PFSK-1 (cell line): Measurements from ENCODE around the gene PXK.

Experiments used
- FOXP2 ChIP-seq: optimal IDR thresholded peaks from 2 replicates; pipeline ENCODE3; 2011; ENCODE audit warnings: borderline replicate concordance, control low read depth, inconsistent platforms; ENCODE audit not compliant: insufficient read depth; ENCODE audit errors: extremely low read length, extremely low read depth
- POLR2AphosphoS5 ChIP-seq: IDR thresholded peaks from 2 replicates; pipeline ENCODE4 v1.6.1; 2012; ENCODE audit warnings: low read depth, mild to moderate bottlenecking, control low read depth, low read length, moderate library complexity
- REST ChIP-seq, 2 experiments: IDR thresholded peaks; 2 replicates each; pipeline versions ENCODE4 v1.6.1 to v1.8.0; 2011 to 2012; ENCODE audit warnings: low read depth in 2 of 2, low read length in 2 of 2, control low read depth in 1 of 2, inconsistent platforms in 1 of 2, mild to moderate bottlenecking in 1 of 2, moderate library complexity in 1 of 2; ENCODE audit not compliant: insufficient read depth in 1 of 2
- SIN3A ChIP-seq: IDR thresholded peaks from 2 replicates; pipeline ENCODE4 v1.6.1; 2012; ENCODE audit warnings: mild to moderate bottlenecking, low read length, moderate library complexity, borderline replicate concordance; ENCODE audit not compliant: insufficient read depth
- TAF1 ChIP-seq: IDR thresholded peaks from 2 replicates; pipeline ENCODE4 v1.6.1; 2012; ENCODE audit warnings: low read length, control low read depth, borderline replicate concordance; ENCODE audit not compliant: insufficient read depth

Gene PXK

GRCh38 chr3:58345457-58345856 is 12.8 kb downstream of the PXK start:
- TF ChIP-seq FOXP2, result no peak
- TF ChIP-seq REST (IDR thresholded peaks at IDR 0.05; ENCODE audit: insufficient read depth in 1 of 2, low read depth in 2 of 2, low read length in 2 of 2), result no peak
- TF ChIP-seq TAF1, result no peak
- no peak for TF ChIP-seq SIN3A
- TF ChIP-seq POLR2AphosphoS5, result no peak

- TF ChIP-seq FOXP2, result no peak
- TF ChIP-seq TAF1, result no peak
- no peak for TF ChIP-seq POLR2AphosphoS5
- TF ChIP-seq REST (IDR thresholded peaks at IDR 0.05; ENCODE audit: insufficient read depth in 1 of 2, low read depth in 2 of 2, low read length in 2 of 2), result no peak
- TF ChIP-seq SIN3A, result no peak
Observed at GRCh38 chr3:58346368-58346767, 13.7 kb downstream of the PXK start.

- TF ChIP-seq SIN3A, result no peak
- no peak for TF ChIP-seq POLR2AphosphoS5
- no peak for TF ChIP-seq TAF1
- no peak for TF ChIP-seq REST (IDR thresholded peaks at IDR 0.05; ENCODE audit: insufficient read depth in 1 of 2, low read depth in 2 of 2, low read length in 2 of 2)
- no peak for TF ChIP-seq FOXP2
Observed at GRCh38 chr3:58347984-58348383, 15.3 kb downstream of the PXK start.

GRCh38 chr3:58349792-58350626 is 17.3 kb downstream of the PXK start:
- TF ChIP-seq SIN3A (no peak), POLR2AphosphoS5 (no peak), REST (IDR thresholded peaks at IDR 0.05; ENCODE audit: insufficient read depth in 1 of 2, low read depth in 2 of 2, low read length in 2 of 2) (no peak), TAF1 (no peak), FOXP2 (no peak)
